ENCODE measurements around the gene SMYD1.
"Not testable (repeated sequence)": the region's sequence is repeated elsewhere in the genome, so short reads cannot be mapped to it uniquely, and the experiment has no call there.

Gene SMYD1

GRCh38 chr2:88042476-88042875 lies 25.1 kb upstream of the SMYD1 start:
- Histone ChIP-seq H3K9me3 (ENCODE audit: control insufficient read depth, low read length) (no peaks in the 10 kb centered on the region), H3K9ac (ENCODE audit: low read length) (no peak overlapping the region), H3K36me3 (ENCODE audit: control insufficient read depth, insufficient read depth, low read length) (no peaks in the 10 kb centered on the region), H3K4me1 (ENCODE audit: control insufficient read depth, insufficient read depth, low read length) (no peaks in the 10 kb centered on the region), H3K27me3 (ENCODE audit: control insufficient read depth, insufficient read depth, low read length) (no peaks in the 10 kb centered on the region), H3K4me3 (ENCODE audit: low read length) (no peak overlapping the region)

- H3K4me3 ChIP-seq (ENCODE audit: low read length); H3K27me3 ChIP-seq (ENCODE audit: control insufficient read depth, insufficient read depth, low read length); H3K9ac ChIP-seq (ENCODE audit: low read length); H3K4me1 ChIP-seq (ENCODE audit: control insufficient read depth, insufficient read depth, low read length); H3K36me3 ChIP-seq (ENCODE audit: control insufficient read depth, insufficient read depth, low read length); H3K9me3 ChIP-seq (ENCODE audit: control insufficient read depth, low read length): not testable (repeated sequence)
Observed at GRCh38 chr2:88045561-88045960, 22.1 kb upstream of the SMYD1 start.

- no peaks in the 10 kb centered on the region for H3K4me1 ChIP-seq (ENCODE audit: control insufficient read depth, insufficient read depth, low read length)
- no peaks in the 10 kb centered on the region for H3K36me3 ChIP-seq (ENCODE audit: control insufficient read depth, insufficient read depth, low read length)
- H3K9ac ChIP-seq (ENCODE audit: low read length): no peak overlapping the region
- H3K4me3 ChIP-seq (ENCODE audit: low read length): no peak overlapping the region
- no peaks in the 10 kb centered on the region for H3K27me3 ChIP-seq (ENCODE audit: control insufficient read depth, insufficient read depth, low read length)
- H3K9me3 ChIP-seq (ENCODE audit: control insufficient read depth, low read length): no peaks in the 10 kb centered on the region
Observed at GRCh38 chr2:88048541-88048940, 19.1 kb upstream of the SMYD1 start.

- Histone ChIP-seq H3K9me3 (ENCODE audit: control insufficient read depth, low read length) (no peaks in the 10 kb centered on the region), H3K27me3 (ENCODE audit: control insufficient read depth, insufficient read depth, low read length) (no peaks in the 10 kb centered on the region), H3K4me3 (ENCODE audit: low read length) (no peak overlapping the region), H3K36me3 (ENCODE audit: control insufficient read depth, insufficient read depth, low read length) (no peaks in the 10 kb centered on the region), H3K9ac (ENCODE audit: low read length) (no peak overlapping the region), H3K4me1 (ENCODE audit: control insufficient read depth, insufficient read depth, low read length) (no peaks in the 10 kb centered on the region)
Observed at GRCh38 chr2:88049622-88050021, 18.0 kb upstream of the SMYD1 start.

GRCh38 chr2:88051792-88052191 lies 15.8 kb upstream of the SMYD1 start:
- H3K4me1 ChIP-seq (ENCODE audit: control insufficient read depth, insufficient read depth, low read length): peaks cover 8% of the 10 kb centered on the region
- no peak overlapping the region for H3K9ac ChIP-seq (ENCODE audit: low read length)
- no peaks in the 10 kb centered on the region for H3K36me3 ChIP-seq (ENCODE audit: control insufficient read depth, insufficient read depth, low read length)
- H3K4me3 ChIP-seq (ENCODE audit: low read length): no peak overlapping the region
- H3K9me3 ChIP-seq (ENCODE audit: control insufficient read depth, low read length): no peaks in the 10 kb centered on the region
- no peaks in the 10 kb centered on the region for H3K27me3 ChIP-seq (ENCODE audit: control insufficient read depth, insufficient read depth, low read length)

GRCh38 chr2:88053296-88053695 lies 14.3 kb upstream of the SMYD1 start:
- Histone ChIP-seq H3K4me3 (ENCODE audit: low read length) (no peak overlapping the region), H3K36me3 (ENCODE audit: control insufficient read depth, insufficient read depth, low read length) (no peaks in the 10 kb centered on the region), H3K9me3 (ENCODE audit: control insufficient read depth, low read length) (no peaks in the 10 kb centered on the region), H3K27me3 (ENCODE audit: control insufficient read depth, insufficient read depth, low read length) (no peaks in the 10 kb centered on the region), H3K9ac (ENCODE audit: low read length) (no peak overlapping the region), H3K4me1 (ENCODE audit: control insufficient read depth, insufficient read depth, low read length) (peaks cover 8% of the 10 kb centered on the region)

GRCh38 chr2:88053934-88054781 lies 13.5 kb upstream of the SMYD1 start:
- peak overlapping the region; percentile 49 for H3K4me3 ChIP-seq (ENCODE audit: low read length)
- no peaks in the 10 kb centered on the region for H3K9me3 ChIP-seq (ENCODE audit: control insufficient read depth, low read length)
- H3K27me3 ChIP-seq (ENCODE audit: control insufficient read depth, insufficient read depth, low read length): no peaks in the 10 kb centered on the region
- H3K9ac ChIP-seq (ENCODE audit: low read length): peak overlapping the region; percentile 96
- no peaks in the 10 kb centered on the region for H3K36me3 ChIP-seq (ENCODE audit: control insufficient read depth, insufficient read depth, low read length)
- H3K4me1 ChIP-seq (ENCODE audit: control insufficient read depth, insufficient read depth, low read length): peaks cover 8% of the 10 kb centered on the region

GRCh38 chr2:88054782-88055370 lies 12.7 kb upstream of the SMYD1 start:
- Histone ChIP-seq H3K9ac (ENCODE audit: low read length) (peak overlapping the region; percentile 96), H3K4me1 (ENCODE audit: control insufficient read depth, insufficient read depth, low read length) (peaks cover 8% of the 10 kb centered on the region), H3K9me3 (ENCODE audit: control insufficient read depth, low read length) (no peaks in the 10 kb centered on the region), H3K36me3 (ENCODE audit: control insufficient read depth, insufficient read depth, low read length) (no peaks in the 10 kb centered on the region), H3K27me3 (ENCODE audit: control insufficient read depth, insufficient read depth, low read length) (no peaks in the 10 kb centered on the region), H3K4me3 (ENCODE audit: low read length) (peak overlapping the region; percentile 49)

GRCh38 chr2:88055371-88056128 lies 12.1 kb upstream of the SMYD1 start, which contains the start of gene KRCC1:
KRCC1 (minus strand) TSS chr2:88055783; CDS start chr2:88028563, 27,220 bp downstream.
- peak within 1 kb of the TSS; percentile 49 for H3K4me3 ChIP-seq (ENCODE audit: low read length)
- no peaks in the 10 kb centered on the region for H3K9me3 ChIP-seq (ENCODE audit: control insufficient read depth, low read length)
- H3K27me3 ChIP-seq (ENCODE audit: control insufficient read depth, insufficient read depth, low read length): no peaks in the 10 kb centered on the region
- peaks cover 8% of the 10 kb centered on the region for H3K4me1 ChIP-seq (ENCODE audit: control insufficient read depth, insufficient read depth, low read length)
- no peaks in the 10 kb centered on the region for H3K36me3 ChIP-seq (ENCODE audit: control insufficient read depth, insufficient read depth, low read length)
- H3K9ac ChIP-seq (ENCODE audit: low read length): peak within 1 kb of the TSS; percentile 96

- H3K9me3 ChIP-seq (ENCODE audit: control insufficient read depth, low read length): no peaks in the 10 kb centered on the region
- no peak overlapping the region for H3K9ac ChIP-seq (ENCODE audit: low read length)
- H3K4me1 ChIP-seq (ENCODE audit: control insufficient read depth, insufficient read depth, low read length): peaks cover 8% of the 10 kb centered on the region
- H3K4me3 ChIP-seq (ENCODE audit: low read length): no peak overlapping the region
- no peaks in the 10 kb centered on the region for H3K27me3 ChIP-seq (ENCODE audit: control insufficient read depth, insufficient read depth, low read length)
- H3K36me3 ChIP-seq (ENCODE audit: control insufficient read depth, insufficient read depth, low read length): no peaks in the 10 kb centered on the region
Observed at GRCh38 chr2:88057437-88057844, 10.2 kb upstream of the SMYD1 start.

GRCh38 chr2:88058191-88058590 lies 9.4 kb upstream of the SMYD1 start:
- H3K9ac ChIP-seq (ENCODE audit: low read length): no peak overlapping the region
- no peaks in the 10 kb centered on the region for H3K36me3 ChIP-seq (ENCODE audit: control insufficient read depth, insufficient read depth, low read length)
- H3K4me1 ChIP-seq (ENCODE audit: control insufficient read depth, insufficient read depth, low read length): peaks cover 8% of the 10 kb centered on the region
- no peaks in the 10 kb centered on the region for H3K27me3 ChIP-seq (ENCODE audit: control insufficient read depth, insufficient read depth, low read length)
- no peak overlapping the region for H3K4me3 ChIP-seq (ENCODE audit: low read length)
- H3K9me3 ChIP-seq (ENCODE audit: control insufficient read depth, low read length): no peaks in the 10 kb centered on the region
